Esophagus (tissue), 2 donors: ENCODE results near the gene LRRC8E. TPM values are rescaled to one million over a fixed set of nuclear protein-coding genes. Genes with fewer than 3 reads are reported as not detected.
A peak's percentile ranks its signal among the peaks of the same experiment; 100 is the strongest.

Source experiments
- H3K27ac ChIP-seq, 2 donors: one replicate each; pipeline ENCODE4 v1.5.1; 2013; ENCODE audit warnings: low read depth in 2 of 2, mild to moderate bottlenecking in 2 of 2, inconsistent platforms in 1 of 2, low read length in 1 of 2, moderate library complexity in 1 of 2
- H3K27me3 ChIP-seq, 2 donors: one replicate each; pipeline ENCODE4 v1.6.1; 2013; ENCODE audit warnings: low read length in 2 of 2, control low read depth in 1 of 2, mild to moderate bottlenecking in 1 of 2; ENCODE audit not compliant: insufficient read depth in 2 of 2, control insufficient read depth in 1 of 2
- H3K36me3 ChIP-seq, 2 donors: one replicate each; pipeline ENCODE4 v1.6.1; 2013; ENCODE audit warnings: low read length in 1 of 2; ENCODE audit not compliant: control insufficient read depth in 2 of 2, insufficient read depth in 2 of 2
- H3K4me1 ChIP-seq, 2 donors: one replicate each; pipeline ENCODE4 v1.6.1; 2013; ENCODE audit warnings: low read length in 1 of 2; ENCODE audit not compliant: control insufficient read depth in 2 of 2, insufficient read depth in 2 of 2
- H3K4me3 ChIP-seq, 2 donors: one replicate each; pipeline ENCODE4 v1.5.1; 2013; ENCODE audit warnings: low read length in 2 of 2, mild to moderate bottlenecking in 2 of 2, low read depth in 1 of 2, moderate library complexity in 1 of 2
- H3K9me3 ChIP-seq, 2 donors: one replicate each; pipeline ENCODE4 v1.6.1; 2013; ENCODE audit warnings: mild to moderate bottlenecking in 2 of 2, low read depth in 1 of 2, low read length in 1 of 2, moderate library complexity in 1 of 2; ENCODE audit not compliant: control insufficient read depth in 2 of 2, insufficient read depth in 1 of 2
- WGBS, 2 donors: extraction: QIAGEN DNeasy Blood & Tissue Kit; methylation state at CpG; one replicate each; pipeline ENCODE4 v1.1.7; 2013; 5-methylcytosine and 5-hydroxymethylcytosine counted together
- polyA plus RNA-seq, 2 donors: library from polyadenylated mRNA; stranded (reverse); fragments of 200-250 nt; gene quantifications; one replicate each; pipeline ENCODE4 v1.2.3, GENCODE V29; 2013
- donor health status: healthy with polysubstance abuse.
- donor health status: Bipolar disorder and iron deficiency.

The LRRC8E gene
- polyA plus RNA-seq, 2 donors: 3.3 to 4.7 TPM

GRCh38 chr19:7872306-7873204 lies 15.8 kb upstream of the LRRC8E start:
- Histone ChIP-seq H3K27ac (no peak overlapping the region), H3K36me3 (no peaks in the 10 kb centered on the region), H3K9me3 (peaks cover 0 to 10% of the 10 kb centered on the region in 2 donors), H3K4me3 (no peak overlapping the region), H3K27me3 (peaks cover 3 to 23% of the 10 kb centered on the region in 2 donors), H3K4me1 (peaks cover 11 to 20% of the 10 kb centered on the region in 2 donors)
- WGBS, 2 donors: 52 to 55% methylated on average over 43 to 47 of the region's 47 CpGs

- no peaks in the 10 kb centered on the region for H3K36me3 ChIP-seq
- no peak overlapping the region for H3K4me3 ChIP-seq
- H3K27me3 ChIP-seq: peaks cover 3 to 23% of the 10 kb centered on the region in 2 donors
- peaks cover 10 to 18% of the 10 kb centered on the region in 2 donors for H3K4me1 ChIP-seq
- H3K9me3 ChIP-seq: peaks cover 0 to 10% of the 10 kb centered on the region in 2 donors
- no peak overlapping the region for H3K27ac ChIP-seq
- 16 to 19% methylated on average over 53 of the region's 53 CpGs for WGBS, 2 donors
Measured at GRCh38 chr19:7873304-7874075, 14.8 kb upstream of the LRRC8E start.

- peaks cover 7 to 11% of the 10 kb centered on the region in 2 donors for H3K4me1 ChIP-seq
- no peaks in the 10 kb centered on the region for H3K36me3 ChIP-seq
- peak within 1 kb of the TSS in 1 of 2 donors; percentile 34 for H3K4me3 ChIP-seq
- H3K27ac ChIP-seq: no peak within 1 kb of the TSS
- H3K9me3 ChIP-seq: peaks cover 0 to 10% of the 10 kb centered on the region in 2 donors
- H3K27me3 ChIP-seq: peaks cover 3 to 23% of the 10 kb centered on the region in 2 donors
- WGBS, 2 donors: 1 to 3% methylated on average over 64 to 88 of the region's 88 CpGs
Measured at GRCh38 chr19:7874076-7874896, 14.0 kb upstream of the LRRC8E start, which contains the start of gene PRR36. PRR36 (minus strand) TSS chr19:7874390; CDS start chr19:7873689, 701 bp downstream.

GRCh38 chr19:7874897-7875273 lies 13.4 kb upstream of the LRRC8E start:
- Histone ChIP-seq H3K27me3 (peaks cover 3 to 23% of the 10 kb centered on the region in 2 donors), H3K4me3 (peak overlapping the region in 1 of 2 donors; percentile 34)
- WGBS, 2 donors: 42 to 48% methylated on average over 12 of the region's 12 CpGs

GRCh38 chr19:7877249-7877836 lies 11.0 kb upstream of the LRRC8E start:
- Histone ChIP-seq H3K27ac (no peak overlapping the region), H3K9me3 (peaks cover 0 to 4% of the 10 kb centered on the region in 2 donors), H3K4me1 (peaks cover 0 to 1% of the 10 kb centered on the region in 2 donors), H3K4me3 (no peak overlapping the region), H3K36me3 (no peaks in the 10 kb centered on the region), H3K27me3 (peaks cover 3 to 23% of the 10 kb centered on the region in 2 donors)
- WGBS, 2 donors: 67 to 70% methylated on average over 6 of the region's 6 CpGs

More at GRCh38 chr19:7874897-7875273, 13.4 kb upstream of the LRRC8E start:
- Histone ChIP-seq H3K4me1 (peaks cover 7% of the 10 kb centered on the region in 2 donors), H3K36me3 (no peaks in the 10 kb centered on the region), H3K9me3 (peaks cover 0 to 10% of the 10 kb centered on the region in 2 donors), H3K27ac (no peak overlapping the region)

- no peaks in the 10 kb centered on the region for H3K36me3 ChIP-seq
- WGBS, 2 donors: 57 to 60% methylated on average over 17 to 18 of the region's 18 CpGs
- H3K4me3 ChIP-seq: no peak overlapping the region
- peaks cover 0 to 4% of the 10 kb centered on the region in 2 donors for H3K9me3 ChIP-seq
- H3K27ac ChIP-seq: no peak overlapping the region
- H3K4me1 ChIP-seq: no peaks in the 10 kb centered on the region
- peaks cover 3 to 8% of the 10 kb centered on the region in 2 donors for H3K27me3 ChIP-seq
Measured at GRCh38 chr19:7879111-7879807, 9.1 kb upstream of the LRRC8E start.

GRCh38 chr19:7879836-7880235 lies 8.5 kb upstream of the LRRC8E start:
- Histone ChIP-seq H3K36me3 (no peaks in the 10 kb centered on the region), H3K4me3 (no peak overlapping the region), H3K27me3 (peaks cover under 1 to 2% of the 10 kb centered on the region in 2 donors), H3K9me3 (peaks cover 0 to 1% of the 10 kb centered on the region in 2 donors), H3K27ac (no peak overlapping the region), H3K4me1 (no peaks in the 10 kb centered on the region)
- 86% methylated on average over 19 of the region's 19 CpGs for WGBS, 2 donors

- H3K4me3 ChIP-seq: no peak overlapping the region
- H3K9me3 ChIP-seq: no peaks in the 10 kb centered on the region
- whole genome bisulfite sequencing, 2 donors: 91 to 93% methylated on average over 3 of the region's 3 CpGs
- H3K36me3 ChIP-seq: no peaks in the 10 kb centered on the region
- no peak overlapping the region for H3K27ac ChIP-seq
- no peaks in the 10 kb centered on the region for H3K4me1 ChIP-seq
- H3K27me3 ChIP-seq: no peaks in the 10 kb centered on the region
Measured at GRCh38 chr19:7881910-7882309, 6.4 kb upstream of the LRRC8E start.
